Measurements from ENCODE around the gene ARID4B. TPM values are rescaled to one million over a fixed set of nuclear protein-coding genes. Genes with fewer than 3 reads are reported as not detected.

ARID4B gene
- polyA plus RNA-seq, 1 donor from 2014 or later = 49.3 TPM

DNA sequence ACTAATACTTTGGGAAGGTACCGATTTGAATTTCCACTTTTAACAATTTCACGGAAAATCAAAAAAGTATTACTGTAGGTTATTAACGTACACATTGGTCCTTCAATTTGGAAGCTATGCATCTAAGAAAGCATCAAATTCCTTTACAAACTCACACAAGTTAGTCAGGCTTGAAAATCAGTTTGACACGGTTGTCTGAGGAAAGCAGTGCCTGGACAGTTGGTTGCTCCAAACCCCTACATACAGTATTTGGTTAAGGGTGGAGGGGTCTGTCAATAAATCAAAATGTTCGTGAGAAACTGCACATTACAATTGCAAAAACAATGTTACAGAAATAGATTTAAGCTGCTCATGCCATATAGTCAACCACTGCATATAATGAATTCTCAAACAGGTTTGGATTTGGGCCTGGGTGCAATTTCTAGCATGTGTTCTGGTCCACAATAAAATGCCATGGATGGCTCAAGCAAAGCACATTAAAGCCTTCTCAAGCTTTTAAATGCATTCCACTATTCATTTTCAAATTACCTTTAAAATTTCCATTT, 147.0 kb downstream of the ARID4B start:
- no peak overlapping the region for H3K9ac ChIP-seq (ENCODE audit: low read length)
- H3K9me2 ChIP-seq (ENCODE audit: insufficient read depth, low read length) = no peaks in the 10 kb centered on the region
- H3K4me2 ChIP-seq (ENCODE audit: low read length) = no peak overlapping the region
- H4K20me1 ChIP-seq (ENCODE audit: insufficient read depth) = no peaks in the 10 kb centered on the region
- H3K36me3 ChIP-seq (ENCODE audit: insufficient read depth, low read length) = peaks cover 12% of the 10 kb centered on the region
- H3F3A ChIP-seq (ENCODE audit: insufficient read depth, low read length, poor library complexity, severe bottlenecking) = no peaks in the 10 kb centered on the region
- H2AFZ ChIP-seq (ENCODE audit: low read depth, low read length) = no peak overlapping the region
- H3K27ac ChIP-seq (ENCODE audit: low read length) = no peak overlapping the region
- no peaks in the 10 kb centered on the region for H3K9me3 ChIP-seq (ENCODE audit: low read length)
- no peak overlapping the region for H3K4me3 ChIP-seq (ENCODE audit: low read length)
- no peaks in the 10 kb centered on the region for H3K27me3 ChIP-seq (ENCODE audit: insufficient read depth, low read depth, low read length)
- H3K79me2 ChIP-seq (replicated peaks; ENCODE audit: insufficient read depth, low read length) = peaks cover 19% of the 10 kb centered on the region
- no peak for TF ChIP-seq POLR2AphosphoS5 (IDR thresholded peaks at IDR 0.05)
- TF ChIP-seq EP300 (conservative IDR thresholded peaks at IDR 0.05; ENCODE audit: poor library complexity, severe bottlenecking) = no peak
- TF ChIP-seq, protein P1, sequence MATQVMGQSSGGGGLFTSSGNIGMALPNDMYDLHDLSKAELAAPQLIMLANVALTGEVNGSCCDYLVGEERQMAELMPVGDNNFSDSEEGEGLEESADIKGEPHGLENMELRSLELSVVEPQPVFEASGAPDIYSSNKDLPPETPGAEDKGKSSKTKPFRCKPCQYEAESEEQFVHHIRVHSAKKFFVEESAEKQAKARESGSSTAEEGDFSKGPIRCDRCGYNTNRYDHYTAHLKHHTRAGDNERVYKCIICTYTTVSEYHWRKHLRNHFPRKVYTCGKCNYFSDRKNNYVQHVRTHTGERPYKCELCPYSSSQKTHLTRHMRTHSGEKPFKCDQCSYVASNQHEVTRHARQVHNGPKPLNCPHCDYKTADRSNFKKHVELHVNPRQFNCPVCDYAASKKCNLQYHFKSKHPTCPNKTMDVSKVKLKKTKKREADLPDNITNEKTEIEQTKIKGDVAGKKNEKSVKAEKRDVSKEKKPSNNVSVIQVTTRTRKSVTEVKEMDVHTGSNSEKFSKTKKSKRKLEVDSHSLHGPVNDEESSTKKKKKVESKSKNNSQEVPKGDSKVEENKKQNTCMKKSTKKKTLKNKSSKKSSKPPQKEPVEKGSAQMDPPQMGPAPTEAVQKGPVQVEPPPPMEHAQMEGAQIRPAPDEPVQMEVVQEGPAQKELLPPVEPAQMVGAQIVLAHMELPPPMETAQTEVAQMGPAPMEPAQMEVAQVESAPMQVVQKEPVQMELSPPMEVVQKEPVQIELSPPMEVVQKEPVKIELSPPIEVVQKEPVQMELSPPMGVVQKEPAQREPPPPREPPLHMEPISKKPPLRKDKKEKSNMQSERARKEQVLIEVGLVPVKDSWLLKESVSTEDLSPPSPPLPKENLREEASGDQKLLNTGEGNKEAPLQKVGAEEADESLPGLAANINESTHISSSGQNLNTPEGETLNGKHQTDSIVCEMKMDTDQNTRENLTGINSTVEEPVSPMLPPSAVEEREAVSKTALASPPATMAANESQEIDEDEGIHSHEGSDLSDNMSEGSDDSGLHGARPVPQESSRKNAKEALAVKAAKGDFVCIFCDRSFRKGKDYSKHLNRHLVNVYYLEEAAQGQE (IDR thresholded peaks at IDR 0.05; ENCODE audit: borderline replicate concordance) = no peak

DNA sequence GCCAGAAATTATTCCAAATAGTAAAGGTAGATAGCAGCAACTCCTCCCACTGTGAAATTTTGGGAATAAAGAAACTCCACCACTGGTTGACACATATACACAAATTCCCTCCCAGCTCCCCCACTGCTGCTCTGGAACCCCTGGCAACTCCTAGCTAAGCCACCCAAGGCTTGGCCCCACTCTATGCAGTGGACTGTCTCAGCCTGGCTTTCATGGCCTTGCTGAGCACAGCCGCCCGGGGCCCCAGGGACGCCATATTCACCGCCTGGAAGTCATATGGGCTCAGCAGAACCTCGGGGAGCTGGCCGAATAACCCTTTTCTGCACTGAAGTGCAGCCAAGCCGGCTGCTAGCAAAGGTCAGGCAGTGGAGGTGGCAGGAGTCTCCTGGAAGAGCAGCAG, 151.5 kb downstream of the ARID4B start:
- H3F3A ChIP-seq (ENCODE audit: insufficient read depth, low read length, poor library complexity, severe bottlenecking) = no peaks in the 10 kb centered on the region
- H3K9ac ChIP-seq (ENCODE audit: low read length) = no peak overlapping the region
- no peak overlapping the region for H3K4me3 ChIP-seq (ENCODE audit: low read length)
- H2AFZ ChIP-seq (ENCODE audit: low read depth, low read length) = no peak overlapping the region
- no peaks in the 10 kb centered on the region for H3K27me3 ChIP-seq (ENCODE audit: insufficient read depth, low read depth, low read length)
- H3K79me2 ChIP-seq (replicated peaks; ENCODE audit: insufficient read depth, low read length) = peaks cover 14% of the 10 kb centered on the region
- H3K9me2 ChIP-seq (ENCODE audit: insufficient read depth, low read length) = no peaks in the 10 kb centered on the region
- TF ChIP-seq EZH2 (IDR thresholded peaks at IDR 0.05; ENCODE audit: borderline replicate concordance, insufficient read depth, low read length, poor library complexity, severe bottlenecking) (no peak), SMC3 (conservative IDR thresholded peaks at IDR 0.05; ENCODE audit: poor library complexity) (no peak), RAD21 (conservative IDR thresholded peaks at IDR 0.05) (no peak), EP300 (conservative IDR thresholded peaks at IDR 0.05; ENCODE audit: poor library complexity, severe bottlenecking) (no peak), TAF1 (IDR thresholded peaks at IDR 0.05; ENCODE audit: low read depth) (no peak), POLR2AphosphoS5 (IDR thresholded peaks at IDR 0.05) (no peak), MXI1 (conservative IDR thresholded peaks at IDR 0.05; ENCODE audit: poor library complexity, severe bottlenecking) (no peak)
- TF ChIP-seq, protein P2, sequence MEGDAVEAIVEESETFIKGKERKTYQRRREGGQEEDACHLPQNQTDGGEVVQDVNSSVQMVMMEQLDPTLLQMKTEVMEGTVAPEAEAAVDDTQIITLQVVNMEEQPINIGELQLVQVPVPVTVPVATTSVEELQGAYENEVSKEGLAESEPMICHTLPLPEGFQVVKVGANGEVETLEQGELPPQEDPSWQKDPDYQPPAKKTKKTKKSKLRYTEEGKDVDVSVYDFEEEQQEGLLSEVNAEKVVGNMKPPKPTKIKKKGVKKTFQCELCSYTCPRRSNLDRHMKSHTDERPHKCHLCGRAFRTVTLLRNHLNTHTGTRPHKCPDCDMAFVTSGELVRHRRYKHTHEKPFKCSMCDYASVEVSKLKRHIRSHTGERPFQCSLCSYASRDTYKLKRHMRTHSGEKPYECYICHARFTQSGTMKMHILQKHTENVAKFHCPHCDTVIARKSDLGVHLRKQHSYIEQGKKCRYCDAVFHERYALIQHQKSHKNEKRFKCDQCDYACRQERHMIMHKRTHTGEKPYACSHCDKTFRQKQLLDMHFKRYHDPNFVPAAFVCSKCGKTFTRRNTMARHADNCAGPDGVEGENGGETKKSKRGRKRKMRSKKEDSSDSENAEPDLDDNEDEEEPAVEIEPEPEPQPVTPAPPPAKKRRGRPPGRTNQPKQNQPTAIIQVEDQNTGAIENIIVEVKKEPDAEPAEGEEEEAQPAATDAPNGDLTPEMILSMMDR (IDR thresholded peaks at IDR 0.05; ENCODE audit: poor library complexity, severe bottlenecking) = no peak
- TF ChIP-seq, protein P1 (IDR thresholded peaks at IDR 0.05; ENCODE audit: borderline replicate concordance) = no peak
- H3K36me3 ChIP-seq (ENCODE audit: insufficient read depth, low read length) = peaks cover 5% of the 10 kb centered on the region
- no peak overlapping the region for H3K27ac ChIP-seq (ENCODE audit: low read length)
- no peaks in the 10 kb centered on the region for H3K9me3 ChIP-seq (ENCODE audit: low read length)
- H3K4me2 ChIP-seq (ENCODE audit: low read length) = no peak overlapping the region
- H4K20me1 ChIP-seq (ENCODE audit: insufficient read depth) = no peaks in the 10 kb centered on the region

Data from neural cell (in vitro differentiated cells).